HG02678 (cell line): Measurements from ENCODE around the gene SBF2.

Experiments used
- ATAC-seq: cut with Tn5 transposase; IDR thresholded peaks from one replicate; pipeline ENCODE4 v1.9.1; 2021; ENCODE audit warnings: mild to moderate bottlenecking, moderate library complexity; ENCODE audit not compliant: unreplicated experiment

SBF2 gene

DNA sequence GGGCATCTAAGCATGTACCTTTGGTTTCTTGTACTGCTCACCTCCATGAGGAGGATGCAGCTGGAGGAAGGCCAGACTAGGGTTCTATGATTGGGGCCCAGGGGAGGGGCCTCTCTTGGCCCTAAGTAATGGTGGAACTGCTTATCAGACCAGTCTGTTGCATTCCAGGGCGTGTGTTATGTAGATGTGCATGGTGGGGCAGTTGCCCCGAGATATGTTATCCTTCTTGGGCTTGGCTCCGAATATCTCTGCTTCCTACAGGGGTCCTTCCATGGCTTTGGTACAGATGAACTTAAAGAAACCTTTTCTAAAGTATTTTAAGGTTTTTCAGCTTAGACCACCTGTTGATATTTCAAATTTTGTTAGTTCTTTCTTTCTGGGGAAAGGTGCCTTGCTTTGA is 504.1 kb downstream of the SBF2 start:
- no peak for ATAC-seq

DNA sequence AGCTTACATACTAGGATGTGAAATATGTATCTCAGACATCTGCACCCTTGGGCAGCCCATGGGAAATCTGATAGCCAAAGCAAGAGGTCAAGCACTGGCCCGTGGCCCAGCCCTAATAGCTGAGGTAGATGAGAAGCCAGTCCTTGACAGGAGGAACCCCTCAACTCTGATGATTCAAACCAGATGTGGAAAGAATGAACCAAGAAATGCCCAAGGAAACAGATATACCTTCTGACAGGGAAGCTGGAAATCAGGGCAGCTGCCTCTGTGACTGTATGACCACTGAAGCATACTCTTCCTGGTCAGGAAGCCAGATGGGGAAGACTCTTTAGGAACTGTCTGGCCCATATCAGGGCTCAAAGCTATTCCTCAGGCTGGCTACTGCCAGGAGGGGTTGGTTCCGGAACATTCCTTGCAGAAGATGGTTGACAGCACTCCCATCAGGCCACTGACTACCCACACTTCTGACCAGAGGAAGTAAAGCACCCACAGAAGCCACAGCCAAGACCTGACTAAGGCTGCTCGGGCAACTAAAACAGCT is 506.0 kb downstream of the SBF2 start:
- no peak for ATAC-seq

GRCh38 chr11:9787260-9787659 is 506.8 kb downstream of the SBF2 start:
- ATAC-seq, result no peak

- no peak for ATAC-seq
Measured at GRCh38 chr11:9784602-9785315, 509.3 kb downstream of the SBF2 start.

DNA sequence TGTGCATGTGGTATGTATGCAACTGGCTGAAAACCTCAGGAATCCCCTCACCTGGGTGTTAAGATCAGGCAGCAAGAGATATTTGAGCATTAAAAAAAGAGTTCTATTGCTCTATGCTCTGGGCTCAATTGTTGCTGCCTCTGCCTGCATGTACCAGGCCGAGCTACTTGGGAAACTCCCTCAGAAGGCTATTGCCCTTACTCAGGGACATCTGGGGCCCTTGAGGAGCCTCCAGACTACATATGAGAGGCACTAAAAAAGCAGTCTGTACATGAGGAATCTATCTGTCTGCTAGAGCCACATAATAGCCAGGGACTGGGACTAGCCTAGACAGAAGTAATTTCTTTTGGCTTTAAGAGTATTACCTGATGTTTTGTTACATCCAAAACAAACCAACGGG is 510.0 kb downstream of the SBF2 start:
- no peak for ATAC-seq

GRCh38 chr11:9780929-9781328 is 513.1 kb downstream of the SBF2 start:
- ATAC-seq, result no peak

GRCh38 chr11:9777525-9777924 is 516.5 kb downstream of the SBF2 start:
- ATAC-seq, result no peak

GRCh38 chr11:9777066-9777465 is 517.0 kb downstream of the SBF2 start:
- ATAC-seq, result no peak

DNA sequence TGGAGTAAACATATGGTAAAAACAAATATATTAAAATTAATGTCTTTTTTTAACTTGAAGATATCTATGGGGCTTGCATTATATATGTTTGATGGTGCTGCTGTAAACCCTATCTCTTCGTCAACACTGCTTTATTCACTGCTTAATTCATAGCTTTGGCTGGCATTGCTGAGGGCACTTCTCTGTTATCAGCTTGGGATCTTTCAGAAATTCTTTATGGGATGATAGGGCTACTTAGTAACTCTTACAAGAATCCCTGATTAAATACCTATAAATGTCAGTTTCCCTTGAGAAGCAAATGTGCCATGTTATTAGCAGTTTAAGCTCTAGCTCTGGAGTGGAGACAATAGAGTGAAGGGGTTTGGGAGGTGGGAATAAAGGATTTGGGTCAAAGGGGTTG is 517.8 kb downstream of the SBF2 start:
- ATAC-seq, result no peak

DNA sequence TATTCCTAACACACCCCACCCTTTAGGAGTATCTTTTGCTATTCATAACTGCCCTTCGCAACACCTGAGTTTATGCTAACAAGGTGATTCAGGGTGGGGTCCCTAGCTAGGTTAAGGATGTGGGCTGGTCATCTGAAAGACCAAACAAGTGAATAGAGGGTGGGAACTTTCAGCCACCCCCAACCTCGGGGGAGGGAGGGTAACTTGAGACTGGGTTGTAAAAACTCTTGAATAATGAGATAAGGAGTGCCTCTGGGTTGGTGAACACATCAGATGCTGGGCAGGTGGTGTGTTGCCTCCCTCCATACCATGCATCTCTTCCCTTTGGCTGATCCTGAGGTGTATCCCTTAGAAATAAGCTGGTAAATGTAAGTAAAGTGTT is 518.6 kb downstream of the SBF2 start:
- ATAC-seq, result no peak

DNA sequence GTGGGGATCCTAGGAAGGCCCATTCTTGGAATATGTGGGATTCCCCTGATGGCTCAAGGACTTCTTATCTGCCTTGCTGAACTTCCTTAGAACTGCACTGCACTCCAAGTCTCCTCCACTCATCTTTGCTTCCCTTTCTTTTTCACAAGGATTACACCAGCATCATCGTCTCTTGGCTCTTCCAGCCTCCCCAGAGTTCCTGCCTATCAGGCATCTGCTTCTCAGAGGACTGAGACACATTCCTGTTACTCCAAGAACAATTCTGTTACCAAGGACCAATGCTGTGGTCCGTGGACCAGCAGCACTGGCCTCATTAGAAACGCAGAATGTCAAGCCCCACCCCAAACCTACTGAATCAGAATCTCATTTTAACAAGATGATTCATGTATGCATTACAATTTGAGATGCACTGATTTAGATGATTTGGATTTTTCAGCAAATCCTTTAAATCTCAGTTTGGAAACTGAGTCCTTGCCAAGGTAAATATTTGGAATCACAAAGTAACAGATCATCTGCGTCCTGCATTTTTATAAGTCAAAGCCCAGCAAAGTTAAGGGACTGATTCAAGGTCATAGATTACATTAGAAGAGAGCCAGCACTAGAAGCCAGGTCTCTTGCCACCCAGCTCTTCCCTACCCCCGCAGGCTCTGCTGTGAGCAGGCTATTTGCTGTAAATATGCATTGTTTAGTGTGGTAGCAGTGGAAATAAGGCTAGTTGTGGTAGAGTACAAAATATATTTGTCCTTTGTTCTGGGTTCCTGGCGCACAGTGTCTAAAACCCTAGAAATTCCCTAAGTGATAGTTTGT is 519.2 kb downstream of the SBF2 start:
- ATAC-seq, result no peak

DNA sequence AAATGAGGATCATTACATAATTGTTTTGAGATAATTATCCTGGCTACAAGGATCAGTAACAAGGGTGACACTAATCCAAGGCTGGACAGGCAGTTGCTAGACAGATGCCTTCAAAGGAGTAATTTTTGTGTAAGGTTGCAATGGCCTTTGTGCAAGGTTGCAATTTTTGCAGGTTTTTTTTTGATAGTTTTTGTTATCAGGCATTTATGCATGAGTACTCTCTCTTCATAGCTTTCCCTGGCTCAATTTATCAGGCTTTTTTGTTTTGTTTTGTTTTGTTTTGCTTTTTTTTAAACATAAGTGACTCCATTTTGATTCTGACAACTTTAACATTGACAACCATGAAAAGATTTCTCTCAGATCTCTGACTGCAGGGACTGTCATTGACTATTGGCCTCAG is 519.9 kb downstream of the SBF2 start:
- ATAC-seq, result no peak

DNA sequence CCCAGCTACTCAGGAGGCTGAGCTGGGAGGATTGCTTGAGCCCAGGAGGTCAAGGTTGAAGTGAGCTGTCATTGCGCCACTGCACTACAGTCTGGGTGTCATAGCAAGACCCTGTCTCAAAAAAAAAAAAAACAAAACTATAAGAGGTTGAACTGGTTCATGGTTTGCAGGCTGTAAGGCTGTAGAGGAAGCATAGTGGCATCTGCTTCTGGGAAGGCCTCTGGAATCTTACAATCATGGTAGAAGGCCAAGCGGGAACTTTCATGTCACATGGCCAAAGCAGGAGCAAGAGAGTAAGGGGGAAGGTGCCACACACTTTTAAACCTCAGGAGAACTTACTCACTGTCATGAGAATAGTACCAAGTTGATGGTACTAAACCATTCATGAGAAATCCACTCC is 520.5 kb downstream of the SBF2 start:
- ATAC-seq, result no peak

GRCh38 chr11:9772218-9772617 is 521.8 kb downstream of the SBF2 start:
- ATAC-seq, result no peak

GRCh38 chr11:9771071-9771511 is 522.9 kb downstream of the SBF2 start:
- ATAC-seq, result no peak

DNA sequence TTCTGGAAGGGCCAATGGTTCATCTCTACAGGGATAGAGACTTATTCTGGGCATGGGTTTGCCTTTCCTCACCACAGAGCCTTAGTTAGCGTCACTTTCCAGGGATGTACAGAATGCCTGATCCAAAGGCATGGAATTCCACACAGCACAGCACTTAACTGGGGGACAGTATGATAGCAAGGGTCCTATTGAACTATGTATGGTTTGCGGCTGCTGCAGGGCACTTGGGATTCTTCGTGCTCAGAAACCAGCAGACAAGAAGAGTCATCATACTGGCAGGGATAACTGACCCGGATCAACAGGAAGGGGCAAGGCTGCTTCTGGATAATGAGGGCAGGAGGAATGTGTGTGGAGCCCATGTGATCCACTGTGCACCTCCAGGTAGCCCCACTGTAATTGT is 524.4 kb downstream of the SBF2 start:
- no peak for ATAC-seq

DNA sequence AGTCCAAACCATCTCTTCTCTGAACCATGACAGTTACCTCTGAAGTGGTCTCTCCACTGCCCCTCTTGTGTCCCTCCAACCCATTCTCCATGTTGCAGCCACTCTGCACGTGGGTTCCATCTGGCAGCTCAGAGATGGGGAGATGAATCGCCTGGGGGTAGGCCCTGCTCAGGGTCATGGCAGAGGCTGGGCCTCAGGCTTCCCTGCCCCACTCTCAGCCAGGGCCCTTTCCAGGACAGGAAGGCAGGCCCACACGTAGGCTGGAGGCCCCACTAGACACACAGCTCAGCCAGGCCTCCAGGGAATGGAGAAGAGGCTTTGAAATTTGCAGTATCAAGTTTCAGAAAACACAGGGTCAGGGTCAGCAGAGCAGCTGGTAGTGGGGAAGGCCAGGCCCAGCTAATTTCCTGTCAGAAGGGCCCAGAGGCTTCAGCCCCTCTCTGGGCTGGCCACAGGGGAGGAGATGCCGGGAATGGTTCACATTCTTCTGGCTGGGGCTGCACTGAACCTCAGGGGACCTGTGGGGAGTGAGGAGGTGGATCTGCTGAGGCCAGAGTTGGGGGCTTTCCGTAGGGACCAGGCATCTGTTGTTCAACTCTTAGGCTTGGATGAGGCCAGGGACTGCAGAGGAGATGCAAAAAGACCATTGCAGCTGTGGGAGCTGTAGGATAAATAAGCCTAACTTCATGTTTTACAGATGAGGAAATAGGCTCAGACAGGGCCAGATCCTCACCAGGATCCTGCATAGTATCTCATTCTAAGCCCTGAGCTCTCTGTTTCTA is 528.5 kb downstream of the SBF2 start:
- peak; percentile 61 for ATAC-seq

GRCh38 chr11:9763301-9763700 is 530.7 kb downstream of the SBF2 start:
- no peak for ATAC-seq

- no peak for ATAC-seq
Measured at GRCh38 chr11:9762531-9762930, 531.5 kb downstream of the SBF2 start.

DNA sequence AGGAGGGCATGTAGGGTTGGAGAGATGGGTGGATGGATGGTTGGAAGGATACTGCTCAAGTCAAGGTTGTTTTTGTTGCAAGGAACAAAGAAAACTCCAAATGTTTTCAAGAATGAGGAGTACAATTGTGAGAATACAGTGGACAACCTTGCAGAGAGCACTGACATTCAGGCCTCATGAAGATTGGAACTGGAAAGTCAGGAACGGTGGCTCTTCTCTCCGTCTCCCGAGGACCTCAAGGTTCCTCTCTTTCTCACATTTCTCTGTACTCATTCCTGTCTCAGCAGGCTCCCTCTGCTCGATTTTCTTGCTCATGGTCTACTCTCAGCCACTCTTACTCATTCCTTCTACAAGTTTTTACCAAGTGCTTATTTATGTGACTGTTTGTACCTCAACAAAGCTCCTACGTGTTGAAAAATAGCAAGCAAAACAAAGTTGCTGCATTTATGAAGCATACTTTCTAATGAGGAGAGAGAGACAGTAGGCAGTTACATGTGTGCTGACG is 532.5 kb downstream of the SBF2 start:
- no peak for ATAC-seq

GRCh38 chr11:9760193-9760575 is 533.8 kb downstream of the SBF2 start:
- no peak for ATAC-seq
